HCT116 (cell line): ENCODE data around the gene DOHH. TPM values are rescaled to one million over a fixed set of nuclear protein-coding genes. Genes with fewer than 3 reads are reported as not detected.

ENCODE experiments used
- ATAC-seq: fragments of 200-7000 bp; cut with Tn5 transposase; 2 replicates; pipeline ENCODE4 v1.9.1; 2020; ENCODE audit warnings: mild to moderate bottlenecking, moderate library complexity
- BruUV-seq: library from RNA; stranded (reverse); fragments of 400-500 nt; replicated peaks from 2 replicates; lab custom pipeline; 2021; lab: Mats Ljungman, UMichigan
- CTCF ChIA-PET: fragments of 300-600 bp; sonication (Branson Sonifier 250); formaldehyde crosslinking; loops from one replicate; lab custom pipeline; 2021; ENCODE audit warnings: antibody characterized with exemption; lab: Charles Lee
- POLR2A ChIA-PET: fragments of 300-600, 350-600 bp; sonication (Branson Sonifier 250); formaldehyde crosslinking; loops from one replicate; lab custom pipeline; 2021; ENCODE audit warnings: antibody characterized with exemption; lab: Charles Lee
- RAD21 ChIA-PET, 2 experiments: fragments of 300-600 bp; sonication (Branson Sonifier 250); formaldehyde crosslinking; loops; one replicate each; lab custom pipeline; 2023; ENCODE audit warnings: low total read pairs in 2 of 2; ENCODE audit not compliant: uncharacterized antibody in 2 of 2, unreplicated experiment in 2 of 2, low non-redundant PET in 1 of 2; lab: Charles Lee
- DNase-seq: peaks from one replicate; pipeline ENCODE4 v3.0.0-alpha.2; 2010; ENCODE audit warnings: low read depth, low spot score
- H2AFZ ChIP-seq: fragments of 200-600 bp; shearing (Covaris generic), sonication (generic); 2 replicates; pipeline ENCODE4 v1.6.1; 2017; ENCODE audit warnings: low read depth, mixed run types, mixed read lengths, antibody characterized with exemption, low read length; ENCODE audit not compliant: poor library complexity, severe bottlenecking
- H3K27ac ChIP-seq: 2 replicates; pipeline ENCODE4 v1.5.1; 2012; ENCODE audit warnings: low read depth, low read length
- H3K27me3 ChIP-seq: fragments of 200-600 bp; sonication (generic); 2 replicates; pipeline ENCODE4 v1.6.1; 2016; ENCODE audit warnings: mixed run types, low read length, mixed read lengths; ENCODE audit not compliant: insufficient read depth
- H3K36me3 ChIP-seq, 2 experiments: fragments of 200-500 bp in 1 of 2; fragments of 200-600 bp in 1 of 2; sonication (Bioruptor generic) in 1 of 2; sonication (generic) in 1 of 2; 2 replicates each; pipeline versions ENCODE4 v1.5.1 to v1.6.1; 2014 to 2016; ENCODE audit warnings: low read length in 2 of 2, inconsistent platforms in 1 of 2, mixed read lengths in 1 of 2, mixed run types in 1 of 2; ENCODE audit not compliant: insufficient read depth in 2 of 2, control insufficient read depth in 1 of 2
- H3K4me1 ChIP-seq, 2 experiments: fragments of 200-600 bp in 1 of 2; sonication (generic) in 1 of 2; 2 replicates each; pipeline versions ENCODE4 v1.5.1 to v1.6.1; 2012 to 2017; ENCODE audit warnings: low read length in 2 of 2, inconsistent platforms in 1 of 2, mild to moderate bottlenecking in 1 of 2, mixed read lengths in 1 of 2, mixed run types in 1 of 2, moderate library complexity in 1 of 2; ENCODE audit not compliant: insufficient read depth in 2 of 2, control insufficient read depth in 1 of 2
- H3K4me2 ChIP-seq: fragments of 200-600 bp; sonication (generic); 2 replicates; pipeline ENCODE4 v1.6.1; 2017; ENCODE audit warnings: mixed run types, low read length, mixed read lengths
- H3K4me3 ChIP-seq, 2 experiments: fragments of 200-600 bp in 1 of 2; sonication (generic) in 1 of 2; replicated peaks in 1 of 2; 2 replicates each; pipeline ENCODE4 v1.5.1; 2011 to 2016; ENCODE audit warnings: low read length in 2 of 2, control low read depth in 1 of 2, low read depth in 1 of 2, mild to moderate bottlenecking in 1 of 2, mixed read lengths in 1 of 2, mixed run types in 1 of 2
- H3K79me2 ChIP-seq: fragments of 200-600 bp; sonication (generic); 2 replicates; pipeline ENCODE4 v1.6.1; 2017; ENCODE audit warnings: mild to moderate bottlenecking, mixed run types, low read length, moderate library complexity, mixed read lengths; ENCODE audit not compliant: insufficient read depth
- H3K9ac ChIP-seq: fragments of 200-600 bp; sonication (generic); 2 replicates; pipeline ENCODE4 v1.6.1; 2016; ENCODE audit warnings: low read length, mixed read lengths
- H3K9me2 ChIP-seq: fragments of 200-600 bp; sonication (generic), shearing (Covaris generic); 2 replicates; pipeline ENCODE4 v1.6.1; 2017; ENCODE audit warnings: mixed run types, mild to moderate bottlenecking, moderate library complexity; ENCODE audit not compliant: insufficient read depth
- H3K9me3 ChIP-seq, 2 experiments: fragments of 200-500 bp in 1 of 2; fragments of 200-600 bp in 1 of 2; sonication (Bioruptor generic) in 1 of 2; sonication (generic) in 1 of 2; 2 replicates each; pipeline ENCODE4 v1.6.1; 2014 to 2017; ENCODE audit warnings: low read length in 2 of 2, mixed read lengths in 2 of 2, inconsistent platforms in 1 of 2, low read depth in 1 of 2, mild to moderate bottlenecking in 1 of 2, mixed run types in 1 of 2, moderate library complexity in 1 of 2; ENCODE audit not compliant: control insufficient read depth in 1 of 2, insufficient read depth in 1 of 2
- H4K20me1 ChIP-seq: fragments of 200-600 bp; sonication (generic), shearing (Covaris generic); 2 replicates; pipeline ENCODE4 v1.6.1; 2017; ENCODE audit warnings: mixed run types, mild to moderate bottlenecking, moderate library complexity; ENCODE audit not compliant: insufficient read depth
- EGR1 ChIP-seq: IDR thresholded peaks from 2 replicates; pipeline ENCODE4 v1.6.1; 2012; ENCODE audit warnings: low read depth
- MAX ChIP-seq: IDR thresholded peaks from 2 replicates; pipeline ENCODE4 v1.6.1; 2012
- POLR2A ChIP-seq: IDR thresholded peaks from 2 replicates; pipeline ENCODE4 v1.7.0; 2011; ENCODE audit warnings: borderline replicate concordance; ENCODE audit not compliant: insufficient read depth, insufficient read length; ENCODE audit errors: extremely low read depth
- intact Hi-C: fragments of 100-400 bp; cut with micrococcal nuclease; formaldehyde crosslinking; loops from 2 replicates; pipeline ENCODE4 v1.10.0; 2022
- total RNA-seq: library from RNA; stranded (reverse); gene quantifications from one replicate; pipeline ENCODE4 v1.2.1, GENCODE V29; 2021; ENCODE audit not compliant: unreplicated experiment
- TF ChIP-seq, protein P1 (sequence below): IDR thresholded peaks from 2 replicates; pipeline ENCODE4 v1.6.1; 2011; ENCODE audit warnings: mild to moderate bottlenecking, low read length, moderate library complexity; ENCODE audit not compliant: insufficient replicate concordance; ENCODE audit errors: extremely low read depth

The DOHH gene
- total RNA-seq, 1 experiment from 2014 or later: 20.9 TPM

- intact Hi-C loops: loop anchor here (1.0 to 5.0 kb wide), 2 partner anchors 30 to 82 kb away; partner anchors contain the start of gene CACTIN
- ChIA-PET CTCF (interaction anchor here (1.0 to 2.0 kb wide), 5 partner anchors 12 to 61 kb away, joined by 3 to 11 read pairs (median 5); partner anchors contain the start of genes HMG20B and MFSD12), RAD21 (interaction anchor here in 1 of 2 experiments (1.0 kb wide), 1 partner anchor 28 kb away, joined by 5 read pairs; no protein-coding TSS in a partner anchor), POLR2A (no interaction called here)
- ATAC-seq (no peak), DNase-seq (no peak)
- Histone ChIP-seq H3K4me3 (no peak overlapping the region), H3K27me3 (no peaks in the 10 kb centered on the region), H2AFZ (no peak overlapping the region), H3K27ac (peak overlapping the region; percentile 24; the same call in 1 of the 2 replicates), H3K9me3 (no peaks in the 10 kb centered on the region), H3K9me2 (no peaks in the 10 kb centered on the region), H3K4me1 (peaks cover 0 to 11% of the 10 kb centered on the region in 2 experiments; a peak in 2 of 4 replicates), H3K9ac (0 out of 2 replicates have a peak overlapping the region, but pooled peaks have one; percentile 8), H3K79me2 (peaks cover 22% of the 10 kb centered on the region; the same call in 1 of the 2 replicates), H4K20me1 (peaks cover 5% of the 10 kb centered on the region; the same call in 1 of the 2 replicates), H3K36me3 (peaks cover 11 to 17% of the 10 kb centered on the region in 2 experiments), H3K4me2 (0 out of 2 replicates have a peak overlapping the region, but pooled peaks have one; percentile 1)
- no TSS peak for BruUV-seq
- no peak for TF ChIP-seq POLR2A
- TF ChIP-seq EGR1: no peak
- TF ChIP-seq, protein P1, sequence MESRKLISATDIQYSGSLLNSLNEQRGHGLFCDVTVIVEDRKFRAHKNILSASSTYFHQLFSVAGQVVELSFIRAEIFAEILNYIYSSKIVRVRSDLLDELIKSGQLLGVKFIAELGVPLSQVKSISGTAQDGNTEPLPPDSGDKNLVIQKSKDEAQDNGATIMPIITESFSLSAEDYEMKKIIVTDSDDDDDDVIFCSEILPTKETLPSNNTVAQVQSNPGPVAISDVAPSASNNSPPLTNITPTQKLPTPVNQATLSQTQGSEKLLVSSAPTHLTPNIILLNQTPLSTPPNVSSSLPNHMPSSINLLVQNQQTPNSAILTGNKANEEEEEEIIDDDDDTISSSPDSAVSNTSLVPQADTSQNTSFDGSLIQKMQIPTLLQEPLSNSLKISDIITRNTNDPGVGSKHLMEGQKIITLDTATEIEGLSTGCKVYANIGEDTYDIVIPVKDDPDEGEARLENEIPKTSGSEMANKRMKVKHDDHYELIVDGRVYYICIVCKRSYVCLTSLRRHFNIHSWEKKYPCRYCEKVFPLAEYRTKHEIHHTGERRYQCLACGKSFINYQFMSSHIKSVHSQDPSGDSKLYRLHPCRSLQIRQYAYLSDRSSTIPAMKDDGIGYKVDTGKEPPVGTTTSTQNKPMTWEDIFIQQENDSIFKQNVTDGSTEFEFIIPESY: no peak
- TF ChIP-seq MAX: 0 out of 2 replicates have a peak, but pooled peaks have one; percentile 36
These were observed 45.2 kb upstream of the DOHH start for GRCh38 chr19:3545669-3546034.
